Frontal cortex (tissue), 4 donors: Measurements from ENCODE around the gene PCLO. TPM values are rescaled to one million over a fixed set of nuclear protein-coding genes. Genes with fewer than 3 reads are reported as not detected.

Source experiments
- DNase-seq, 2 donors: peaks; one replicate each; pipeline ENCODE4 v3.0.0; 2012; ENCODE audit warnings: low spot score in 2 of 2
- FAIRE-seq: peaks from 2 replicates; lab custom pipeline; 2012; peaks lifted over from hg19 to GRCh38; lab: Jason Lieb, UNC
- total RNA-seq: library from RNA; depleted of rRNA; stranded (reverse); fragments of >200 nt; gene quantifications from one replicate; pipeline ENCODE4 v1.2.3, GENCODE V29; 2014
- donor health status: control.
- donor health status: control.
- donor health status: control.

PCLO gene, protein sequence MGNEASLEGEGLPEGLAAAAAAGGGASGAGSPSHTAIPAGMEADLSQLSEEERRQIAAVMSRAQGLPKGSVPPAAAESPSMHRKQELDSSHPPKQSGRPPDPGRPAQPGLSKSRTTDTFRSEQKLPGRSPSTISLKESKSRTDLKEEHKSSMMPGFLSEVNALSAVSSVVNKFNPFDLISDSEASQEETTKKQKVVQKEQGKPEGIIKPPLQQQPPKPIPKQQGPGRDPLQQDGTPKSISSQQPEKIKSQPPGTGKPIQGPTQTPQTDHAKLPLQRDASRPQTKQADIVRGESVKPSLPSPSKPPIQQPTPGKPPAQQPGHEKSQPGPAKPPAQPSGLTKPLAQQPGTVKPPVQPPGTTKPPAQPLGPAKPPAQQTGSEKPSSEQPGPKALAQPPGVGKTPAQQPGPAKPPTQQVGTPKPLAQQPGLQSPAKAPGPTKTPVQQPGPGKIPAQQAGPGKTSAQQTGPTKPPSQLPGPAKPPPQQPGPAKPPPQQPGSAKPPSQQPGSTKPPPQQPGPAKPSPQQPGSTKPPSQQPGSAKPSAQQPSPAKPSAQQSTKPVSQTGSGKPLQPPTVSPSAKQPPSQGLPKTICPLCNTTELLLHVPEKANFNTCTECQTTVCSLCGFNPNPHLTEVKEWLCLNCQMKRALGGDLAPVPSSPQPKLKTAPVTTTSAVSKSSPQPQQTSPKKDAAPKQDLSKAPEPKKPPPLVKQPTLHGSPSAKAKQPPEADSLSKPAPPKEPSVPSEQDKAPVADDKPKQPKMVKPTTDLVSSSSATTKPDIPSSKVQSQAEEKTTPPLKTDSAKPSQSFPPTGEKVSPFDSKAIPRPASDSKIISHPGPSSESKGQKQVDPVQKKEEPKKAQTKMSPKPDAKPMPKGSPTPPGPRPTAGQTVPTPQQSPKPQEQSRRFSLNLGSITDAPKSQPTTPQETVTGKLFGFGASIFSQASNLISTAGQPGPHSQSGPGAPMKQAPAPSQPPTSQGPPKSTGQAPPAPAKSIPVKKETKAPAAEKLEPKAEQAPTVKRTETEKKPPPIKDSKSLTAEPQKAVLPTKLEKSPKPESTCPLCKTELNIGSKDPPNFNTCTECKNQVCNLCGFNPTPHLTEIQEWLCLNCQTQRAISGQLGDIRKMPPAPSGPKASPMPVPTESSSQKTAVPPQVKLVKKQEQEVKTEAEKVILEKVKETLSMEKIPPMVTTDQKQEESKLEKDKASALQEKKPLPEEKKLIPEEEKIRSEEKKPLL (N-terminal part only)
- total RNA-seq = 41.2 TPM

DNA sequence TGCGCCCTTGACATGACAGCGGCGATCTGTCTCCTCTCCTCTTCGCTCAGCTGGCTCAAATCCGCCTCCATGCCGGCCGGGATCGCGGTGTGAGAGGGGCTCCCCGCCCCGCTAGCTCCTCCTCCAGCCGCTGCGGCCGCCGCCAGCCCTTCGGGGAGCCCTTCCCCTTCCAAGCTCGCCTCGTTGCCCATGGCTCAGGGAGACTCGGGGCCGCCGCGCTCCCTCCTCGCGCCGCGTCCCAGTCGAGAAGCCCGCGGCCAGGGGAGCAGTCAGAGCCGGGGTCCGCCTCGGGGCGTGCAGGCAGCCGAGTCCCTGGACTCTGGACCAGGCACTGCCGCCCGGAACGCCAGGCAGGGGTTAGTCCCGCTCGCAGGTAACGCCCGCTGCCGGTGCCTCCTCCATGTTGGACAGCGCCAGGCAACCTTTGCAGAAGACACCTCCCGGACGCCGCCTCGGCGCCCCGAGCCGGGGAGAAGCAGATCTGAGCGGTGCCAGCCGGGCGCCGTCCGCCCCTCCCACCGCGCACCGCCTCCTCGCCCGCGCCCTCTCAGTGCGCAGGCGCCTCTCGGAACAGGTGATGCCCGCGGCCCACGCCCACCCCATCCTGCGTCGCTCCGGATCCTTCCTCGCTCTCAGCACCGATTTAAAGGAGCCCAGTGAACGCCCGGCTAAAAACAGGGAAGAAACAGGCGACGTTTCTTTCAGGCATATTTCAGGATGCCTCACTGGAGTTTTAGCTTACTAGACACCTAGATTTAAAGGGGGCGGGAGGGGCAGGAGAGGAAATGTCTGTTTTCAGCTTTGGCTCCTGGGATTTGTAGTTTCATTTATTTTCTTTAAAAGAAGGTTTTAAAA is at the start of gene PCLO:
PCLO (minus strand) TSS at position 483 of the 855 bp plus-strand sequence; CDS start at position 191, 292 bp downstream.
- no peak for FAIRE-seq
- DNase-seq = peak; percentile 55 to 62

DNA sequence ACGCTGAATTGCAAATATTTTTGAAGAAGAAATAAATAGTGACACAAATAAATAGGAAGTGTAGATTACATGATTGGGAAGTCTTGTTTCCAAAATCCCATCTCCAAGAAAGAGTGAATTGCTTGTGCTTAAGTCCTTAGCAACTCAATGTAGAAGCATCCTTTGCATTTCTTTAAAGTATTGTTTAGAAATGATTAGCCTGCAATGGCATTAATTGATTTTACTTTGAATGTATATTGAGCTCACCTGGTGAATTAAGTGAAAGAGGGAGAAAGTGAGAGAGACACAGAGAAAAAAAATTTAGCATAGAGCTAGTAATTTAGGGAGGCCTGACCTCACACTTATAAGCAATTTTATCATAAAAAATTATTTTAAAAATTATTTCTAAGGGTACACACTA is 49.0 kb upstream of the PCLO start:
- no peak for DNase-seq
- FAIRE-seq = no peak

DNA sequence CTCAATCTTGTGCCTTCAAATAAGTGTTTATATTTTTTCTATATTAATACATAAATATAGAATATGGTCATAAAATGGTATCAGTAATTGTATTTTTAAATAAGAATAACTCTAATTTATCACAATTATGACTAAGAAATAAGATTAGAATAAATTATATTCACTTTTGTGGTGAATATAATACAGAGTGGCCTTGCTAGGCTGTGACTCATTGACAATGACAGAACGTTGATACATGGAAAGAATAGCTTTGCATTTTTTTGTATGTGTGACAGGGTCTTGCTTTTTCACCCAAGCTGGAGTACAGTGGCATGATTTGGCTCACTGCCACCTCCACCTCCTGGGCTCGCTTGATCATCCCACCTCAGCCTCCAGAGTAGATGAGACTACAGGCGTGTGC is 47.8 kb upstream of the PCLO start:
- DNase-seq (no peak), FAIRE-seq (no peak)

DNA sequence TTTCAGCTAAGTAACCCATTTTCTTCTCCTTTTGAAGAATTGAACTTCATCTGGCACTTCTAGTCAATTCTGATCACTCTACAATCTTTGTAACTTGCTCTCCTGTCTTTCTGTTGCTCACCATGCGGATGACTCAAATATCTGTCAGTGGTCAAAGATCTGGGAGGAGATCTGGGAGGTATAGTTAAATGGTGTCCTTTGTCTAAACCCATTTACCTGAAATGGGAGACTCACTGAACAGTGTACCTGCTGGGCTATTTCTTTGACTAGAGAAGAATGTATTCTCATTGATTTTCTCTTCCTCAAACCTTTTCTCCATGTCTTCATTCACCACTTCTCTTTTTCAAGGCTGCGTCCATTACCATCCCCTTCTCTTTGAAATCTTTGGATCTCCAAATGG is 42.0 kb upstream of the PCLO start:
- no peak for DNase-seq
- no peak for FAIRE-seq

DNA sequence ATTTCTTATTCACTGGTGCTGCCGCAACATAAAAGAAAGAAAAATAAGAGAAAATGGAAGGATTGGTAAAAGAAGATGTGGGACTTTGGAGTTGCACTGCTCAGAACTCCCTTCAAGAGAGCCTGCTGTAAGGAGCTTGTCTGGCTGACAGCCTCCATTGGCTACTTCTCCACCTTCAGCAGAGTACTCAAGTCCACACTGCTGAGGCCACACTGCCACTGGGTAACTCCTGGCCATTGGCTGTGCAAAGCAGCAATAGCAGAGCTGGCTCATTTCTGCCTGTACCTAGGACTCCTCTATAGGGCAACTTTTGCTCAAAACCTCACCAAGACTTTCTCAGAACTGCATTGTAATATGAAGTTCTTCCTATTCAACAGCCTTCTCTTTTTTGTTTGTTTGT is 38.7 kb upstream of the PCLO start:
- DNase-seq (no peak), FAIRE-seq (no peak)

DNA sequence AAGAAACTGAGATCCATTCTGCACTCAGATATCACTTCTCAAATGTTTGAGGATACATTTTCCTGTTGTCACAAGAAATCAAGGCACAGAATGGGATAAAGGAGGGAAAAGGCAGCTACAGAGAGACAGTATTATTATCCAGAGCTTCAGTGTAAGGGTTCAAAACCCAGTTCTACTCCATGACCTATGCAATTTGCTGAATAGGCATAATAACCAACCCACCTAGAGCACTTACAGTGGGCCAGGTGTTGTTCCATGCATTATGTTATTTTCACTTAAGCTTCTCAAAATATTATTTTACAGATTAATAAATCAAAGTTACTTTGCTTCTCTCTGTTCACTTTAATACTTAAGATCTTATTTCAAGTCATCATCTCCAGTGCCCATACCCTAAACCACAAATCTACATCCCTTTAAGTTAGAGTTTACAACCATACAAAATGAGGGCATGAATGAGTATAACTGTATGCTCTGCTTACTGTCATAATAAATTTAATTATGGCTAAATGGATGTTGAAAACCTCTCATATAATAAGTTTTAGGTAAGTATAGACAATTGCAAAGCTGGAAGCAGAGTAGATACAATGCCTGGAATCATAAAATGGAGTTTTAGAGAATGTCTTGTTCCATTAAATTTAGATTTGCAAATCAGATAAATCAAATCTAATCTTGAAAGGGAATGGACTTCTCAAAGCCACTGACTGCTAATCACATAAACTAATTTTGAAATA is 28.1 kb upstream of the PCLO start:
- DNase-seq = no peak

DNA sequence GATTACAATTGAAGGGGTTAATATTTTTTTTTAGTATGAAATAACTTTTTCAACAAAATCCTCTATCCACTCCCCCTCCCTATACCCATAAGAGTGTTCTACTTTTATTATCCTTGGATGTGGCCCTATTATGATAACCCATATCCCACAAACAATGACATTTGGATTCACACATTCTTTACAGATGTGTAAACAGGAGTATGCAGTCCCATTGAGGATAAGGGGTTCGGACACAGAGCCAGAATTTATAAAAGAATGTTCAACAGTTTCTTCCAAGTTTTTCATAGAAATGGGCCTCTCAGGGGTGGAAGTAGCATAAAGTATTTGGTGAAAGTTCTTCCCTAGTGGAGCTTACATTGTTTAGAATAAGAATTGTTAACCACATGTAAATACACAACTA is 16.1 kb upstream of the PCLO start:
- DNase-seq (no peak), FAIRE-seq (no peak)

More for the DNA sequence above, 28.1 kb upstream of the PCLO start:
- FAIRE-seq = no peak

DNA sequence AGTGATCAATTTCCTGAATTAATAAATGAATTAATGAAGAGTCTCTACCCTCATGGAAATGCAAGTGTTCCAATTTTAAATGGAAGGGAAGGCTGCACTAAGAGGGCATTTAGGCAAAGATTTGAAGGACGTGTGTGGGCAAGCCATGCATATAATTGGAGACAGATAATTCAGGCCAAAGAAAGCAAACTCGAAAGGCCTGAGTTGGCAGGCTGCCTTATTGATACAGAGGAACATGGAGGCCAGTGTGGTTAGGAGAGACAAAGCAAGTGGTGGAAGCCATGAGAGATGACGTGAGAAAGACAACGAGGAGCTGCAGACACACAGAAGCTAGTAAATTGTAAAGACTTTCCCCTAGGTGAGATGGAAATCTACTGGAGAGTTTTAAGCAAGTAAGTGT is 15.4 kb upstream of the PCLO start:
- DNase-seq (no peak), FAIRE-seq (no peak)

DNA sequence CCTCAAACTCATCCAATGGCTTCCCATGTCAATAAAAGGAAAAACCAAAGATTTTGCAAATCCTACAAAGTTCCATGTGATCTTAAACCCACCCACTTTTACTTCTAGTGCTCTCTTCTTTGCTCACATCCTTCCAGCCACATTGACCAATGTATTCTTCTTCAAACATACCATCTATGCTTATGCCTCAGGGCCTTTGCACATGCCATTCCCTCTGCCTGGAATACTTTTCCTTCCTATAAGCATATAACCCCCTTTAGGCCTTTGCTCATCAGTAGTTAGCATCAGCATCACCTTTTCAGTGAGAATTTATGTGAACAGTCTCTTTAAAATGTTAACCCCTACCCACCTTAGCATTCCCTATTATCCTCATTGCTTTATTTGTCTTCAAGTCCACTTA is 11.0 kb upstream of the PCLO start:
- DNase-seq (no peak), FAIRE-seq (no peak)

DNA sequence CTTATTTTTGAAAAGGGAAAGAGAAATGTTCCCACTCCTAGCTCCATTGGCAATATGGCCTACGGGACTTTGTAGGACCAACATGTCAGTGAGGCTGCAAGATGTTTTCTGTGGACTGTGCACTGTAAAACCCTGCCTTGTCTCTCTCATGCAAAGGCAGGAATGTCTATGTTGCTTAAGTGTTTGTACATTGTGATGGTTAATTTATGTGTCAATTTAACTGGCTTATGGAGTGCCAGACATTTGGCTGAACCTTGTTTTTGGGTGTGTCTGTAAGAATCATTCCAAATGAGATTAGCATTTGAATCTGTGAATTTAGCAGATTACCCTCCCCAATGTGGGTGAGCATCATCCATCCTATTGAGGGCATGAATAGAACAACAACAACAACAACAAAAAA is 4.1 kb upstream of the PCLO start:
- no peak for DNase-seq
- no peak for FAIRE-seq

DNA sequence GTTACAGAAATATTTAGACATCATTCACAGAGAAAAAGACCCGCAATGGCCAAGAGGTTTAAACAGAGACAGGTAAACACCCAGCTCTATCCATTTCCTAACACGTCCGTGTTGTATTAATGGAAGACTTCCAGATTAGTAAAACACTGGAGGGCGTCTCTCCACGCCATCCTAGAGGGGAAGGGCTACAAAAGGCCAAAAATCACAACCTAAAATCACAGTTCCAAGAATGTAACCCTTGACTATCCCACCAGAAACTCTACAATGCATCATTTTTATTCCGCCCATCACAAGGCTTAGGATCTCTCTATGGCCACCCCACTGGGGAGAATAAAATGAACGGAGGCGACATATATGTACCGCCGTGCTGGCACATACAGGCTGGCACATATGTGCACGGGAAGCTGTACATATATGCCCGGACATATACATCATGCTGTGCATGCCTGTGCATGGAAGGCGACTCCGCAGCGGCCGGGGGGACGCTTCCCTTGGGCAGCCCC is 734 bp downstream of the PCLO start:
- FAIRE-seq (no peak), DNase-seq (no peak)

DNA sequence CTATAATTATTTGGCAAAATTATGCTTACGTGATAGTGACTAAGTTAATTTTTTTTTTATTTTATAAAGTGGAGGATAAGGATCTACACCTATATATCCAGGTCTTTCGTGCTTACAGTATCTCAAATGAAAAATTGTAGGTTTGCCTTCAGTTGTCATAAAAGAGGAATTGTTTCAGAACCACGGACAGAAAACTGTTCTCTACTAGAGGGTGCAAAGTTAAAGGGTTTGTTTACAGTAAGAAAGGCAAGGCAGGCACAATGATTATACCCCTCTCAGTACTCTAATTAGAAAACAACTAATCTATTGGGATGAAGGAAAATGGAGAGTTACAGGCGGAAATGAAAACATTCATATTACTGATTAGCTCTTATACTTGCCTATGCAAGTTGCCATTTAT is 1.5 kb downstream of the PCLO start:
- DNase-seq = no peak
- no peak for FAIRE-seq

DNA sequence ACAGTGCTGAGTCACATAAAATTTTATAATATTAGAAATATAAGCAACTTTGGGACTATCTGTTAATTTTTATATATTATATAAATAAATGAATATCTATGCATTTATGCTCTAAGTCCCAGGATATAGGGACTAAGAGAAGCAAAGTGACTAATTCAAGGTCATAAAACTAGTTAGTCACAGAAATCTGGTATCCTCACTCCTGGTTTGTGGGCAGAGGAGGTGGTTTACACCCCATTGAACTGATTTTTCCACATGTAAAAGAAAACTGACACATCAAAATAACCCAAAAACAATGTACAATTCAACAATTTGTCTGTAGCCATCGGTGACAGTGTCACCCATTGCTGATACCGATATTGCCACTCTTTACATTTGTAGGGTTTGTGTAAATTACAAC is 3.0 kb downstream of the PCLO start:
- DNase-seq = no peak
- no peak for FAIRE-seq

DNA sequence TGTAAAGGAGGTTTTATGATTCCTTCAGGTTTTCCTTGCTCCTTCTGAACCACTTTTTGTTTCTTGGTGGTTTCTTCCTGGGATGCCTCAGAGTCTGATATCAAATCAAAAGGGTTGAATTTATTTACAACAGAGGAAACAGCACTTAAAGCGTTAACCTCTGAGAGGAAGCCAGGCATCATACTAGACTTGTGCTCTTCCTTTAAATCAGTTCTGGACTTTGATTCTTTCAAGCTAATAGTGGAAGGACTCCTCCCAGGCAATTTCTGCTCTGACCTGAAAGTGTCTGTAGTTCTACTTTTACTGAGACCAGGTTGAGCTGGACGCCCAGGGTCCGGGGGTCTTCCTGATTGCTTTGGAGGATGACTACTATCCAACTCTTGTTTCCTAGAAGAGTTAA is 6.7 kb downstream of the PCLO start:
- FAIRE-seq = no peak
- no peak for DNase-seq

DNA sequence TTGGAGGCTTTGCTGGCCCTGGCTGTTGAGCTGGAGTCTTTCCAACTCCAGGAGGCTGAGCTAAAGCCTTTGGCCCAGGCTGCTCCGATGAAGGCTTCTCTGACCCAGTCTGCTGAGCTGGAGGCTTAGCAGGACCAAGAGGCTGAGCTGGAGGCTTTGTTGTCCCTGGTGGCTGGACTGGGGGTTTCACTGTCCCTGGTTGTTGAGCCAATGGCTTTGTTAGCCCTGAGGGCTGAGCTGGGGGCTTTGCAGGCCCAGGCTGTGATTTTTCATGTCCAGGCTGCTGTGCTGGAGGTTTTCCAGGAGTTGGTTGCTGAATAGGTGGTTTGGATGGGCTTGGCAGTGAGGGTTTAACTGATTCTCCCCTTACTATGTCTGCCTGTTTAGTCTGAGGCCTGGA is 7.3 kb downstream of the PCLO start:
- DNase-seq (no peak), FAIRE-seq (no peak)

DNA sequence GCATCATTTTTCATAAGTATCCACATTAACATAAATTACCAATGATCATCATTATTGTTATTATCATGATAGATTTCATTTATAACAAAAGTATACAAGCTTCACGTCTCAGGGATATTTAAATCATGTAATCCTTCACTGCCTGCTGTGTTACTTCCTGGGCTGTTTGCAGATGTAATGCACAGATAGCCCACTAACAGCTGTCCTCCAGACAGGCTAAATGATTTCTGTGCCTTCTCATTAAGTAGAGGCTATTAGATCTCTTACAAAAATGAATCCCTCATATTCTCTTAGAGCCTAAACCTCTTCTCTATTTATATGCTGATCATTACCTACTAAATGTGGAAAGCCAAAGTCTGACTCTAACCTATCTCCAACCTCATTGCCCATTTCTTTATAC is 9.3 kb downstream of the PCLO start:
- FAIRE-seq = no peak
- no peak for DNase-seq

DNA sequence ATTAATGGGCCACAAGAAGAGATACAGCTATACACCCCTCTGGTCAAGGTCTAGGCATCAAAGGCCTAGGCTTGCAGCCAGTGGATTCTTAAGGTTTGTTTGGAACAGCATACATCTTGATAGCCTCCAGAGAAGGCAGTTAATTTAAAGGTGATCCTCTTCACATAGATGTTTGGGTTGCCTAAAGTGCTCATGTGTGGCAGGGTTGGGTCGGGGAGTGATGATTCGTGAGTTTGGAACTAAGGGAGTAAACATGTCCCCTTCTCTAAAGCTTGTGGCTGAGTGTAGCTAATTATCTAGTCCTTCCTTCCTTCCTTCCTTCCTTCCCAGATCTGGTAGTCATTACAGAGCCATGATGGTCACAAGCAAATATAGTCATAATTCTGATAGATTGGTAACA is 12.4 kb downstream of the PCLO start:
- FAIRE-seq (no peak), DNase-seq (no peak)

DNA sequence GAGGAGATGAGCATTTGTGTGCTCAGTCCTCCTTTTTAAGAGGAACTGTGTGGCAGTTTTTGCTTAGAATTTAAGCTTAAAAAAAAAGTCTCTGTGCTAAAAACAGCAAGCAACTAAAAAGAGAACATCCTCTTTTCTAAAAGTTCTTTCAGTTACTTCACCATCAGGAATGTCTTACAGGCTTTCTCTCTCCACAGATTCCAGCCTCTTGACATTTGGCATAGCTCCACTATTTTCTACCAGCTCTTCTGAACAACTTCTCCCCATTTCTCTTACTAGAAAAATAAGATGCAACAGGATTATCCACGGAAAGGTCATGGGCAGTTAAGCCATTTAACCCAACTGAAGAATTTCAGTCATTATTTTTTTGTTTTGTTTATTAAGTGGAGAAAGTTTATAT is 13.2 kb downstream of the PCLO start:
- DNase-seq = no peak
- FAIRE-seq = no peak

DNA sequence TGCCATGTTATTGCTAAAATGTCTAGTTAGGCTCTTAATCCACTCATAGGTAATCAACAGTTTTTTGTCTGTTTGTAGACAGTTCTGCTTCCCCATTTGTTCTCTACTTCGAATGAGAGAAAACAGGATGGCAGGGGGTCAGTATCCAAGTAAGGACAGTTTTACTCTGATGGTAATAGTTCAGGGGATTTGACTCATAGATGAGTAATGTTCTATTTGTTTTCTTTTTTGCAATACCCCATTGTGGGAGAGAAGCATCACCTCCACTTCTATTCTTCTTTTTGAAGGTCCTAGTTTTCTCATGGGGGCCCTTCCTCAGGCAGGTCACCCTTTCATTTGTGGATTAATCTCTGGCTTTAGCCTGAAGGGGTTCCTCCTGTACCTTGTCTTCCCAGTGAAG is 13.9 kb downstream of the PCLO start:
- FAIRE-seq = no peak

More for the DNA sequence above, 13.9 kb downstream of the PCLO start:
- no peak for DNase-seq
